Gastrocnemius medialis (tissue), 4 donors: ENCODE measurements around the gene PHLPP2.

Experiments
- CTCF ChIP-seq, 5 experiments: fragments of 450-650 bp in 3 of 5; fragments of 200-600 bp in 2 of 5; sonication (generic) in 2 of 5; IDR thresholded peaks in 4 of 5; conservative IDR thresholded peaks in 1 of 5; 1 replicate in 4 of 5; 2 replicates in 1 of 5; pipeline ENCODE4 v1.5.1; 2016 to 2019; ENCODE audit warnings: antibody characterized with exemption in 5 of 5, mild to moderate bottlenecking in 3 of 5, moderate library complexity in 3 of 5
- POLR2A ChIP-seq, 2 donors: fragments of 450-650 bp; IDR thresholded peaks; one replicate each; pipeline ENCODE4 v1.6.1; 2017; ENCODE audit warnings: antibody characterized with exemption in 2 of 2, mild to moderate bottlenecking in 2 of 2, moderate library complexity in 2 of 2

- TF ChIP-seq CTCF (IDR thresholded peaks at IDR 0.05 in 4 of 5, conservative IDR thresholded peaks at IDR 0.05 in 1 of 5) (peak in 3 of 5 experiments; percentile 12 to 17 (median 14)), POLR2A (IDR thresholded peaks at IDR 0.05) (peak; percentile 63 to 70)
Measured at GRCh38 chr16:71723537-71724319, 773 bp downstream of the PHLPP2 start.
